ENCODE data around the gene ZNF266. TPM values are rescaled to one million over a fixed set of nuclear protein-coding genes. Genes with fewer than 3 reads are reported as not detected.

ZNF266 gene
- total RNA-seq, 1 donor from 2014 or later = 19.3 TPM

Other genes with a start within 250 kb of the ZNF266 start
- gene OR7D4, start 216.0 kb downstream of the ZNF266 start, total RNA-seq = not detected in 2 replicates
- gene OR7E24, start 184.6 kb downstream of the ZNF266 start, total RNA-seq = not detected in 2 replicates
- 8.5 and 10.9 TPM in 2 replicates for gene ZNF699, start 125.7 kb downstream of the ZNF266 start, total RNA-seq
- 6.4 and 14.3 TPM in 2 replicates for gene ZNF559, start 111.4 kb downstream of the ZNF266 start, total RNA-seq
- 4.3 TPM in 1 of 2 replicates, not detected in the other for gene ZNF177, start 72.6 kb downstream of the ZNF266 start, total RNA-seq
- gene ZNF560, start 63.0 kb upstream of the ZNF266 start, total RNA-seq = 0.15 and 0.35 TPM in 2 replicates
- 28.8 and 34.1 TPM in 2 replicates for gene ZNF426, start 103.1 kb upstream of the ZNF266 start, total RNA-seq
- gene ZNF121, start 148.9 kb upstream of the ZNF266 start, total RNA-seq = 63.4 and 69.6 TPM in 2 replicates
- gene ZNF561, start 185.7 kb upstream of the ZNF266 start, total RNA-seq = 34.6 and 70.2 TPM in 2 replicates
- 57.3 and 59.4 TPM in 2 replicates for gene ZNF562, start 239.5 kb upstream of the ZNF266 start, total RNA-seq